ENCODE measurements around the gene RAB1B.

DNA sequence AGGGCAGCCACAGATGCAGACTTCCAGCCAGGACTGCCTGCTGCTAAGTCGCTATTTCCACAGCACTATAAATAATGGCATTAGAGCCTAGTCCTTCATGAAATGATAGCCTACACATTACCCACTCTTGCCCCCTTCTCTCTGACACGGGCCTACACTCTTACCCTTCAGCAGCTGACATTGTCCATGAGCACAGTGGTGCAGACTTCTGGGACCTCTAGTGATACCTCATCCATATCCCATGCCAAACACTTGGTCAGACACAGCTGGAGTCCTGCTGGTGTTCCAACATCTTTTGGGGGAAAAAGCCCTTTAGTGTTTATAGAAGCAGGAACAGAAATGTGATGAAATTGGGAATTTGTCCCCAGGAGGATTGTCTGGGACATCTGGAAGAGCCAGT is 43.4 kb upstream of the RAB1B start:
- TF ChIP-seq, protein P1, sequence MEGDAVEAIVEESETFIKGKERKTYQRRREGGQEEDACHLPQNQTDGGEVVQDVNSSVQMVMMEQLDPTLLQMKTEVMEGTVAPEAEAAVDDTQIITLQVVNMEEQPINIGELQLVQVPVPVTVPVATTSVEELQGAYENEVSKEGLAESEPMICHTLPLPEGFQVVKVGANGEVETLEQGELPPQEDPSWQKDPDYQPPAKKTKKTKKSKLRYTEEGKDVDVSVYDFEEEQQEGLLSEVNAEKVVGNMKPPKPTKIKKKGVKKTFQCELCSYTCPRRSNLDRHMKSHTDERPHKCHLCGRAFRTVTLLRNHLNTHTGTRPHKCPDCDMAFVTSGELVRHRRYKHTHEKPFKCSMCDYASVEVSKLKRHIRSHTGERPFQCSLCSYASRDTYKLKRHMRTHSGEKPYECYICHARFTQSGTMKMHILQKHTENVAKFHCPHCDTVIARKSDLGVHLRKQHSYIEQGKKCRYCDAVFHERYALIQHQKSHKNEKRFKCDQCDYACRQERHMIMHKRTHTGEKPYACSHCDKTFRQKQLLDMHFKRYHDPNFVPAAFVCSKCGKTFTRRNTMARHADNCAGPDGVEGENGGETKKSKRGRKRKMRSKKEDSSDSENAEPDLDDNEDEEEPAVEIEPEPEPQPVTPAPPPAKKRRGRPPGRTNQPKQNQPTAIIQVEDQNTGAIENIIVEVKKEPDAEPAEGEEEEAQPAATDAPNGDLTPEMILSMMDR (conservative IDR thresholded peaks at IDR 0.05; ENCODE audit: low read length) = no peak
- TF ChIP-seq EZH2phosphoT487 (IDR thresholded peaks at IDR 0.05; ENCODE audit: borderline replicate concordance) = no peak

Measured in Loucy (cell line).